H9 (cell line): ENCODE measurements around the gene SPATA18. TPM values are rescaled to one million over a fixed set of nuclear protein-coding genes. Genes with fewer than 3 reads are reported as not detected.

Experiments
- DNase-seq: peaks from one replicate; pipeline ENCODE4 v3.0.0-alpha.2; 2017
- H2AFZ ChIP-seq: one replicate; pipeline ENCODE4 v1.6.1; 2013; ENCODE audit warnings: mild to moderate bottlenecking, low read length, control low read depth, moderate library complexity
- H2AK5ac ChIP-seq: 2 replicates; pipeline ENCODE4 v1.6.1; 2013; ENCODE audit warnings: low read length, control low read depth, mixed read lengths; ENCODE audit not compliant: insufficient read length
- H2BK120ac ChIP-seq: one replicate; pipeline ENCODE4 v1.6.1; 2013; ENCODE audit warnings: low read depth, mild to moderate bottlenecking, low read length, control low read depth, inconsistent platforms; ENCODE audit not compliant: poor library complexity, severe bottlenecking
- H2BK12ac ChIP-seq: 2 replicates; pipeline ENCODE4 v1.6.1; 2013; ENCODE audit warnings: low read length, control low read depth, mixed read lengths, low read depth; ENCODE audit not compliant: insufficient read length
- H2BK15ac ChIP-seq: 2 replicates; pipeline ENCODE4 v1.6.1; 2013; ENCODE audit warnings: low read depth, low read length, control low read depth
- H2BK20ac ChIP-seq: one replicate; pipeline ENCODE4 v1.6.1; 2013; ENCODE audit warnings: low read depth, mild to moderate bottlenecking, low read length, control low read depth, inconsistent platforms; ENCODE audit not compliant: poor library complexity, severe bottlenecking
- H2BK5ac ChIP-seq: 2 replicates; pipeline ENCODE4 v1.6.1; 2013; ENCODE audit warnings: low read length, control low read depth, mixed read lengths; ENCODE audit not compliant: insufficient read length
- H3K14ac ChIP-seq: 2 replicates; pipeline ENCODE4 v1.6.1; 2013; ENCODE audit warnings: low read length, control low read depth; ENCODE audit not compliant: insufficient read depth
- H3K18ac ChIP-seq: 2 replicates; pipeline ENCODE4 v1.6.1; 2013; ENCODE audit warnings: low read depth, mild to moderate bottlenecking, mixed read lengths, low read length, control low read depth; ENCODE audit not compliant: insufficient read length
- H3K23ac ChIP-seq: 2 replicates; pipeline ENCODE4 v1.6.1; 2013; ENCODE audit warnings: low read length, control low read depth, mixed read lengths, low read depth; ENCODE audit not compliant: insufficient read length
- H3K23me2 ChIP-seq: 2 replicates; pipeline ENCODE4 v1.6.1; 2013; ENCODE audit warnings: low read depth, mild to moderate bottlenecking, mixed read lengths, low read length, control low read depth; ENCODE audit not compliant: insufficient read length, poor library complexity, severe bottlenecking
- H3K27ac ChIP-seq: 2 replicates; pipeline ENCODE4 v1.5.1; 2013; ENCODE audit warnings: low read length, control low read depth, mixed read lengths, low read depth; ENCODE audit not compliant: insufficient read length
- H3K27me3 ChIP-seq: 2 replicates; pipeline ENCODE4 v1.6.1; 2013; ENCODE audit warnings: low read length, control low read depth, inconsistent platforms; ENCODE audit not compliant: insufficient read depth
- H3K4ac ChIP-seq: 2 replicates; pipeline ENCODE4 v1.6.1; 2013; ENCODE audit warnings: low read depth, mild to moderate bottlenecking, control low read depth, inconsistent platforms, low read length, moderate library complexity
- H3K4me1 ChIP-seq: 2 replicates; pipeline ENCODE4 v1.6.1; 2013; ENCODE audit warnings: low read length, control low read depth, inconsistent platforms; ENCODE audit not compliant: insufficient read depth
- H3K4me2 ChIP-seq: 2 replicates; pipeline ENCODE4 v1.6.1; 2013; ENCODE audit warnings: low read length, control low read depth, mixed read lengths; ENCODE audit not compliant: insufficient read length, insufficient read depth
- H3K56ac ChIP-seq: 2 replicates; pipeline ENCODE4 v1.6.1; 2013; ENCODE audit warnings: low read depth, mild to moderate bottlenecking, mixed read lengths, low read length, control low read depth; ENCODE audit not compliant: insufficient read length
- H3K79me1 ChIP-seq: 2 replicates; pipeline ENCODE4 v1.6.1; 2013; ENCODE audit warnings: low read depth, mild to moderate bottlenecking, moderate library complexity, low read length, control low read depth, inconsistent platforms; ENCODE audit not compliant: insufficient read depth, poor library complexity, severe bottlenecking
- H3K79me2 ChIP-seq: 2 replicates; pipeline ENCODE4 v1.6.1; 2013; ENCODE audit warnings: low read length, control low read depth, inconsistent platforms; ENCODE audit not compliant: insufficient read depth
- H3K9ac ChIP-seq: 2 replicates; pipeline ENCODE4 v1.6.1; 2013; ENCODE audit warnings: low read length, control low read depth, mixed read lengths; ENCODE audit not compliant: insufficient read length; ENCODE audit errors: extremely low read depth
- H3K9me3 ChIP-seq: one replicate; pipeline ENCODE4 v1.6.1; 2013; ENCODE audit warnings: low read depth, low read length, inconsistent platforms; ENCODE audit not compliant: control insufficient read depth
- H3T11ph ChIP-seq: one replicate; pipeline ENCODE4 v1.6.1; 2013; ENCODE audit warnings: mild to moderate bottlenecking, low read length, control low read depth, inconsistent platforms
- H4K20me1 ChIP-seq: one replicate; pipeline ENCODE4 v1.6.1; 2013; ENCODE audit not compliant: control insufficient read depth, insufficient read length, insufficient read depth
- H4K5ac ChIP-seq: 2 replicates; pipeline ENCODE4 v1.6.1; 2013; ENCODE audit warnings: low read depth, mild to moderate bottlenecking, mixed read lengths, low read length, control low read depth; ENCODE audit not compliant: insufficient read length
- H4K8ac ChIP-seq: replicated peaks from 2 replicates; pipeline ENCODE4 v1.6.1; 2013; ENCODE audit warnings: low read length, control low read depth, mixed read lengths, low read depth; ENCODE audit not compliant: insufficient read length
- H4K91ac ChIP-seq: 2 replicates; pipeline ENCODE4 v1.6.1; 2013; ENCODE audit warnings: low read depth, mild to moderate bottlenecking, moderate library complexity, mixed read lengths, low read length, control low read depth; ENCODE audit not compliant: insufficient read length
- H3K27ac Mint-ChIP-seq, 3 experiments: 2 replicates in 2 of 3; 3 replicates in 1 of 3; pipeline ENCODE4 v1.8.0; 2020 to 2021; ENCODE audit warnings: mixed read lengths in 3 of 3, mild to moderate bottlenecking in 1 of 3, moderate library complexity in 1 of 3
- H3K27me3 Mint-ChIP-seq: 2 replicates; pipeline ENCODE4 v1.8.0; 2021; ENCODE audit warnings: low read depth, mild to moderate bottlenecking, moderate library complexity, mixed read lengths
- H3K36me3 Mint-ChIP-seq, 3 experiments: 2 replicates in 2 of 3; 3 replicates in 1 of 3; pipeline ENCODE4 v1.8.0; 2020 to 2021; ENCODE audit warnings: low read depth in 3 of 3, mixed read lengths in 3 of 3; ENCODE audit not compliant: insufficient read depth in 1 of 3
- H3K4me1 Mint-ChIP-seq, 2 experiments: 2 replicates each; pipeline ENCODE4 v1.8.0; 2020; ENCODE audit warnings: mixed read lengths in 2 of 2
- H3K4me3 Mint-ChIP-seq, 2 experiments: 2 replicates in 1 of 2; 3 replicates in 1 of 2; pipeline ENCODE4 v1.8.0; 2020 to 2021; ENCODE audit warnings: mild to moderate bottlenecking in 2 of 2, mixed read lengths in 2 of 2, moderate library complexity in 1 of 2
- H3K9me3 Mint-ChIP-seq, 2 experiments: 2 replicates in 1 of 2; 3 replicates in 1 of 2; pipeline ENCODE4 v1.8.0; 2020; ENCODE audit warnings: mild to moderate bottlenecking in 2 of 2, mixed read lengths in 2 of 2, moderate library complexity in 1 of 2
- CTCF ChIP-seq: fragments of 200-600 bp; sonication (generic); conservative IDR thresholded peaks from 3 replicates; pipeline ENCODE4 v1.8.0; 2021; ENCODE audit warnings: antibody characterized with exemption, mild to moderate bottlenecking
- WGBS: extraction: QIAGEN DNeasy Blood & Tissue Kit; methylation state at CpG from one replicate; pipeline ENCODE4 v1.1.7; 2013; ENCODE audit warnings: missing lambda C conversion rate, low lambda C conversion rate, mixed read lengths; ENCODE audit not compliant: insufficient read length; ENCODE audit errors: extremely low coverage; 5-methylcytosine and 5-hydroxymethylcytosine counted together
- total RNA-seq: library from RNA; stranded (reverse); gene quantifications from 2 replicates; pipeline ENCODE4 v1.2.1, GENCODE V29; 2021

Gene SPATA18
- total RNA-seq, 1 experiment from 2014 or later, result 3.9 TPM

GRCh38 chr4:52028970-52029369 is 22.1 kb upstream of the SPATA18 start:
- H3T11ph ChIP-seq, result no peak overlapping the region
- H2BK15ac ChIP-seq, result no peak overlapping the region
- no peaks in the 10 kb centered on the region for H3K27me3 ChIP-seq
- no peak overlapping the region for H3K27ac ChIP-seq
- no peaks in the 10 kb centered on the region for H3K79me1 ChIP-seq
- no peak overlapping the region for H3K4ac ChIP-seq
- TF ChIP-seq CTCF, result no peak
- no peak overlapping the region for H2BK12ac ChIP-seq
- Mint-ChIP-seq H3K4me3 (no peak overlapping the region), H3K4me1 (peaks cover 2% of the 10 kb centered on the region in 2 experiments; a peak in 1 of 4 replicates), H3K36me3 (peaks cover 16 to 68% (median 55%) of the 10 kb centered on the region in 3 experiments; a peak in 6 of 7 replicates), H3K27ac (no peak overlapping the region), H3K9me3 (no peaks in the 10 kb centered on the region), H3K27me3 (no peaks in the 10 kb centered on the region)
- no peak for DNase-seq
- H2AK5ac ChIP-seq, result no peak overlapping the region
- WGBS, result no CpG with 5 or more reads among the region's 1 CpG
- no peaks in the 10 kb centered on the region for H3K4me1 ChIP-seq
- H3K9ac ChIP-seq, result no peak overlapping the region
- no peak overlapping the region for H4K8ac ChIP-seq
- no peaks in the 10 kb centered on the region for H3K23me2 ChIP-seq
- no peaks in the 10 kb centered on the region for H3K9me3 ChIP-seq
- H2BK120ac ChIP-seq, result no peak overlapping the region
- H3K23ac ChIP-seq, result no peak overlapping the region
- no peak overlapping the region for H4K91ac ChIP-seq
- H2BK20ac ChIP-seq, result no peak overlapping the region
- H2BK5ac ChIP-seq, result no peak overlapping the region
- no peak overlapping the region for H3K56ac ChIP-seq
- H3K18ac ChIP-seq, result no peak overlapping the region
- no peak overlapping the region for H3K4me2 ChIP-seq
- H3K79me2 ChIP-seq, result no peaks in the 10 kb centered on the region
- no peak overlapping the region for H4K5ac ChIP-seq
- no peaks in the 10 kb centered on the region for H4K20me1 ChIP-seq
- H2AFZ ChIP-seq, result no peak overlapping the region
- H3K14ac ChIP-seq, result no peak overlapping the region
